ENCODE results near the gene CRMP1.

CRMP1 gene

DNA sequence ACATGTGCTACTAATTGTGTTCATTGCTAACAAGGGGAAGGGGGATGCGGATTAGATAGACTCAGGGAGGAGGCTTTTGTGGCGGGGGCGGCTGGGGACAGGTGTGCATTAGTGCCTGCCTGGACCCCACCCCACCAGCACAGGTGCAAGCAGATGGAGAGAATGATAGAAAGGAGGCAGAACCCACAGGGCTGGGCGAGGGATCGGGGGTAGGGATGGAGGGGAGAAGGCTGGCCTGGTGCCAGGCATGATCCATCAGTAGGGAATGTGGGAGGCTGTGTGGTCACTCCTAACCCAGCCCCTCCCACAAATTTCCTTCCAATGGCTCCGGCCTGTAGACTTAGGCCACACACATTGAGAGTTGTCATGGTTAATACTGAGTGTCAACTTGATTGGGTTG, 30.5 kb upstream of the CRMP1 start:
- H3K9me3 ChIP-seq (ENCODE audit: control insufficient read depth, low read length), result no peaks in the 10 kb centered on the region
- WGBS, result 67% methylated on average over 6 of the region's 6 CpGs

DNA sequence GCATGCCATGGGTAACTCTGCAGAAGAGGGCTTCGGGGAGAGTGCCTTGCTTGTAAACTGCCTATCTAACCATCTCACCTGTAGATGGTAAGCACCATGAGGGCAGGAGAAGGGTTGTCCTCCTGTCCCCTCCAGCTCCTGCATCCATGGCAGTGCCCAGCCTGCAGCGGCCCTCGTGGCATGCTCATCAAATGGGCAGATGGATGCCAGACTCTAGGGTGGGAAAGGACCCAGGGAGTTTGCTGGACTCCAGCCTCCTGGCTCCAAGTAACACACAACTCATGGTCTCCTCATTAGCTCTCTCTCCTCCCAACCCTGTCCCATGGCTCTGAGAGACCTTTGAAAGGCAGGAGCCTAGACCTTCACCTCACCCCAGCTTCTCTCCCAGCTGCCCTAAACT, 29.7 kb upstream of the CRMP1 start:
- no peak overlapping the region for H3K4me2 ChIP-seq (ENCODE audit: low read length, poor library complexity, severe bottlenecking)
- 66% methylated on average over 3 of the region's 3 CpGs for WGBS

More for the DNA sequence above, 30.5 kb upstream of the CRMP1 start:
- Histone ChIP-seq H2AK5ac (ENCODE audit: low read length, severe bottlenecking) (no peak overlapping the region), H4K8ac (ENCODE audit: low read length) (no peak overlapping the region), H3K79me1 (replicated peaks; ENCODE audit: low read length, poor library complexity, severe bottlenecking) (no peaks in the 10 kb centered on the region), H3K9ac (ENCODE audit: low read length) (no peak overlapping the region), H2BK12ac (ENCODE audit: low read length in 2 of 2) (no peak overlapping the region), H2BK15ac (ENCODE audit: low read depth, poor library complexity, severe bottlenecking) (no peak overlapping the region), H3K23ac (ENCODE audit: low read length in 2 of 2) (no peak overlapping the region), H3K27ac (ENCODE audit: low read length, poor library complexity, severe bottlenecking) (no peak overlapping the region), H3K4ac (ENCODE audit: low read depth in 1 of 2, low read length in 2 of 2) (no peak overlapping the region), H3K27me3 (ENCODE audit: control insufficient read depth in 1 of 2, insufficient read depth in 1 of 2, low read length in 2 of 2) (peaks cover 20 to 75% of the 10 kb centered on the region in 2 experiments), H3K4me3 (ENCODE audit: insufficient read depth in 1 of 2, low read depth in 1 of 2, low read length in 2 of 2) (no peak overlapping the region), H3K4me2 (ENCODE audit: low read length, poor library complexity, severe bottlenecking) (no peak overlapping the region), H2AFZ (ENCODE audit: low read depth, low read length) (no peak overlapping the region), H2BK120ac (ENCODE audit: low read depth, low read length) (no peak overlapping the region), H4K91ac (ENCODE audit: low read length) (no peak overlapping the region), H3K18ac (ENCODE audit: low read depth in 1 of 2, low read length in 2 of 2) (no peak overlapping the region), H3K36me3 (ENCODE audit: control insufficient read depth in 1 of 2, insufficient read depth in 2 of 2, low read depth in 1 of 2, low read length in 2 of 2) (no peaks in the 10 kb centered on the region), H3K4me1 (ENCODE audit: control insufficient read depth, insufficient read depth, low read depth, low read length) (no peaks in the 10 kb centered on the region), H2BK5ac (ENCODE audit: low read depth, low read length, poor library complexity, severe bottlenecking) (no peak overlapping the region), H3K14ac (ENCODE audit: low read length in 2 of 2) (no peak overlapping the region)
- no peak for DNase-seq

DNA sequence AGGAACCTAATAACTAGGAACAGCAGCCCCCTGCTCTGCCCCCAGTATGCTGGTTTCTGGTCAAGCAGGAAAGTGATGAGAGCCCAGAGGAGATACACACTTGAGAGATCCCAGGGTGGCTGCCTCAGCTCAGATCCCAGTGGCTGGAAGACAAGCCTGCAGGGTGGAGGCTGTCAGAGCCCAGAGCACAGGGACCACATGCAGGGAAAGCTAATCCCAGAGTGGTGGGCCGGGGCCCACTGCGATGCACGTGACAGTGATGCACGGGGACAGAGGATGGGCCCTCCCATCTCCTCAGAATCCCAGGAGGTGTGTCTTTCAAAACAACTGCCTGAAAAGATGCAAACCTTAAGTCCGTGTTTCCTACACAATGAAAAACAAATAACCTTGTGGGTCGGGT, 29.1 kb upstream of the CRMP1 start:
- no peak overlapping the region for H3K9ac ChIP-seq (ENCODE audit: low read length)
- no peaks in the 10 kb centered on the region for H3K4me1 ChIP-seq (ENCODE audit: control insufficient read depth, insufficient read depth, low read depth, low read length)
- 63% methylated on average over 6 of the region's 6 CpGs for WGBS
- no peak overlapping the region for H3K27ac ChIP-seq (ENCODE audit: low read length, poor library complexity, severe bottlenecking)
- H3K18ac ChIP-seq (ENCODE audit: low read depth in 1 of 2, low read length in 2 of 2), result no peak overlapping the region
- peaks cover 18 to 70% of the 10 kb centered on the region in 2 experiments for H3K27me3 ChIP-seq (ENCODE audit: control insufficient read depth in 1 of 2, insufficient read depth in 1 of 2, low read length in 2 of 2)
- H3K14ac ChIP-seq (ENCODE audit: low read length in 2 of 2), result no peak overlapping the region
- no peak overlapping the region for H2BK15ac ChIP-seq (ENCODE audit: low read depth, poor library complexity, severe bottlenecking)
- H2BK120ac ChIP-seq (ENCODE audit: low read depth, low read length), result no peak overlapping the region
- H3K9me3 ChIP-seq (ENCODE audit: control insufficient read depth, low read length), result no peaks in the 10 kb centered on the region
- H2AK5ac ChIP-seq (ENCODE audit: low read length, severe bottlenecking), result no peak overlapping the region
- H2BK5ac ChIP-seq (ENCODE audit: low read depth, low read length, poor library complexity, severe bottlenecking), result no peak overlapping the region
- no peak for DNase-seq
- no peak overlapping the region for H4K91ac ChIP-seq (ENCODE audit: low read length)
- H2BK12ac ChIP-seq (ENCODE audit: low read length in 2 of 2), result no peak overlapping the region
- no peak overlapping the region for H3K4ac ChIP-seq (ENCODE audit: low read depth in 1 of 2, low read length in 2 of 2)
- H3K79me1 ChIP-seq (replicated peaks; ENCODE audit: low read length, poor library complexity, severe bottlenecking), result no peaks in the 10 kb centered on the region
- no peak overlapping the region for H3K4me2 ChIP-seq (ENCODE audit: low read length, poor library complexity, severe bottlenecking)
- no peak overlapping the region for H2AFZ ChIP-seq (ENCODE audit: low read depth, low read length)
- H3K36me3 ChIP-seq (ENCODE audit: control insufficient read depth in 1 of 2, insufficient read depth in 2 of 2, low read depth in 1 of 2, low read length in 2 of 2), result no peaks in the 10 kb centered on the region
- H3K23ac ChIP-seq (ENCODE audit: low read length in 2 of 2), result no peak overlapping the region
- H3K4me3 ChIP-seq (ENCODE audit: insufficient read depth in 1 of 2, low read depth in 1 of 2, low read length in 2 of 2), result no peak overlapping the region
- H4K8ac ChIP-seq (ENCODE audit: low read length), result no peak overlapping the region

More for the DNA sequence above, 29.7 kb upstream of the CRMP1 start:
- Histone ChIP-seq H3K27me3 (ENCODE audit: control insufficient read depth in 1 of 2, insufficient read depth in 1 of 2, low read length in 2 of 2) (peaks cover 18 to 75% of the 10 kb centered on the region in 2 experiments), H3K9me3 (ENCODE audit: control insufficient read depth, low read length) (no peaks in the 10 kb centered on the region), H2AFZ (ENCODE audit: low read depth, low read length) (no peak overlapping the region), H3K14ac (ENCODE audit: low read length in 2 of 2) (peak overlapping the region in 1 of 2 experiments; percentile 35), H3K23ac (ENCODE audit: low read length in 2 of 2) (no peak overlapping the region), H3K36me3 (ENCODE audit: control insufficient read depth in 1 of 2, insufficient read depth in 2 of 2, low read depth in 1 of 2, low read length in 2 of 2) (no peaks in the 10 kb centered on the region), H3K4me1 (ENCODE audit: control insufficient read depth, insufficient read depth, low read depth, low read length) (no peaks in the 10 kb centered on the region), H3K79me1 (replicated peaks; ENCODE audit: low read length, poor library complexity, severe bottlenecking) (no peaks in the 10 kb centered on the region), H2BK5ac (ENCODE audit: low read depth, low read length, poor library complexity, severe bottlenecking) (no peak overlapping the region), H3K4me3 (ENCODE audit: insufficient read depth in 1 of 2, low read depth in 1 of 2, low read length in 2 of 2) (no peak overlapping the region), H3K9ac (ENCODE audit: low read length) (no peak overlapping the region), H4K8ac (ENCODE audit: low read length) (no peak overlapping the region), H3K4ac (ENCODE audit: low read depth in 1 of 2, low read length in 2 of 2) (no peak overlapping the region), H2BK12ac (ENCODE audit: low read length in 2 of 2) (no peak overlapping the region), H4K91ac (ENCODE audit: low read length) (no peak overlapping the region), H2BK15ac (ENCODE audit: low read depth, poor library complexity, severe bottlenecking) (no peak overlapping the region), H2BK120ac (ENCODE audit: low read depth, low read length) (no peak overlapping the region), H2AK5ac (ENCODE audit: low read length, severe bottlenecking) (no peak overlapping the region), H3K27ac (ENCODE audit: low read length, poor library complexity, severe bottlenecking) (no peak overlapping the region), H3K18ac (ENCODE audit: low read depth in 1 of 2, low read length in 2 of 2) (no peak overlapping the region)
- DNase-seq, result no peak

DNA sequence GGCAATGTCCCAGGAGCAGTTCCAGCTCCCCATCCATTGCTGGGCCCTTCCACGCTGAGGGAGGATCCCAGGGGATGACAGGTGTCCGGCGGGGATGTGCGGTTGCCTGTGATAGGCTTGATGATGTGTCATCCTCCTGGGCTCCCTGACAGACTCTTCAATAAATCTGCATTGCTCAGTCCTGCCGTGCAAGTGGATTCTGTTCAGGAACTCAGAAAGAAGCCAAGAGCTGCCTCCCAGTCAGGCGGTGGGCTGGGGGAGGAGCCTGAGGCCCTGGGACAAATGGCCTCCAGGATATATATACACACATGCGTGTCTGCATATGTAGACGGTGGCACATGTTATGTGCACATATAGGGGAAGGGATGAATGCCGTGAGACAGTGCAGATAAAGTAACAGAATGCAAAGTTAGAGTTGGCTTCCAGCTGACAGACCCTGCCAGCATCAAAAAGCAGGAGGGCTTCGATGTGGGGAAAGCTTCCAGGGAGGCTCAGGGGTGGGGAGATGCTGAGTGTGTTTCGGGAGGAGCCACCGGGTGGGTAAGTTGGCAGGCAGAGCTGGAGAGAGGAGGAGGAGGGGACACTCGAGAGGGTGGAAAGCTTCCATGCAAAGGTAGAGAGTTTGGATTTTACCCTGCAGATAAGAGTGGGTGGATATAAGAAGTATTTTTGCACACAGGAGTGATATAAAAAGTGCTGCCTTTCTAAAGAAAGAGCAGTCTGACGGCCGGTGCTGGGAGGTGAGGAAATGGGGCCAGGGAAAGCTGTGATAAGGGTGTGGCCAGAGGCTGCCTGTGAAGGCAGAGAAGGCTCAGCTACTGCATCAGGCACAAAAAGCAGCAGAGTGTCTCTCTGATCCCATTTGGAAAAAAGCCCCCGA, 28.5 kb upstream of the CRMP1 start:
- Histone ChIP-seq H3K9me3 (ENCODE audit: control insufficient read depth, low read length) (no peaks in the 10 kb centered on the region), H3K27ac (ENCODE audit: low read length, poor library complexity, severe bottlenecking) (no peak overlapping the region), H3K4me1 (ENCODE audit: control insufficient read depth, insufficient read depth, low read depth, low read length) (no peaks in the 10 kb centered on the region), H3K4me3 (ENCODE audit: insufficient read depth in 1 of 2, low read depth in 1 of 2, low read length in 2 of 2) (no peak overlapping the region), H3K4ac (ENCODE audit: low read depth in 1 of 2, low read length in 2 of 2) (no peak overlapping the region), H2BK120ac (ENCODE audit: low read depth, low read length) (no peak overlapping the region), H2AFZ (ENCODE audit: low read depth, low read length) (no peak overlapping the region), H3K14ac (ENCODE audit: low read length in 2 of 2) (no peak overlapping the region), H4K8ac (ENCODE audit: low read length) (no peak overlapping the region), H3K27me3 (ENCODE audit: control insufficient read depth in 1 of 2, insufficient read depth in 1 of 2, low read length in 2 of 2) (peaks cover 18 to 71% of the 10 kb centered on the region in 2 experiments), H2AK5ac (ENCODE audit: low read length, severe bottlenecking) (no peak overlapping the region), H2BK5ac (ENCODE audit: low read depth, low read length, poor library complexity, severe bottlenecking) (no peak overlapping the region), H2BK15ac (ENCODE audit: low read depth, poor library complexity, severe bottlenecking) (no peak overlapping the region), H3K23ac (ENCODE audit: low read length in 2 of 2) (no peak overlapping the region), H3K9ac (ENCODE audit: low read length) (no peak overlapping the region), H3K79me1 (replicated peaks; ENCODE audit: low read length, poor library complexity, severe bottlenecking) (no peaks in the 10 kb centered on the region), H4K91ac (ENCODE audit: low read length) (no peak overlapping the region), H3K18ac (ENCODE audit: low read depth in 1 of 2, low read length in 2 of 2) (no peak overlapping the region), H3K36me3 (ENCODE audit: control insufficient read depth in 1 of 2, insufficient read depth in 2 of 2, low read depth in 1 of 2, low read length in 2 of 2) (no peaks in the 10 kb centered on the region), H2BK12ac (ENCODE audit: low read length in 2 of 2) (no peak overlapping the region), H3K4me2 (ENCODE audit: low read length, poor library complexity, severe bottlenecking) (no peak overlapping the region)
- no peak for DNase-seq
- WGBS, result 48% methylated on average over 16 of the region's 16 CpGs

All from mesenchymal stem cell (in vitro differentiated cells and primary cell).